DMS114 treated with DMSO at 0.1 percent for 48 hours (cell line): Measurements from ENCODE around the gene NSUN2.
"Not testable (repeated sequence)": the region's sequence is repeated elsewhere in the genome, so short reads cannot be mapped to it uniquely, and the experiment has no call there.

ENCODE experiments used
- DNase-seq: peaks from one replicate; lab custom pipeline; 2025; ENCODE audit not compliant: unreplicated experiment; lab: John Stamatoyannopoulos, UW

Gene NSUN2

GRCh38 chr5:6632888-6633468 is at the start of gene NSUN2, which contains the start of gene SRD5A1:
Gene NSUN2, minus strand, starts transcription at chr5:6633044. Its CDS starts 65 bp downstream, at chr5:6632979.
Gene SRD5A1, plus strand, starts transcription at chr5:6633440. Its CDS starts 137 bp downstream, at chr5:6633577.
- DNase-seq, result peak; percentile 72

- DNase-seq, result no peak
These were observed 49.4 kb upstream of the NSUN2 start for GRCh38 chr5:6682239-6682638.

- no peak for DNase-seq
These were observed 48.8 kb upstream of the NSUN2 start for GRCh38 chr5:6681682-6682081.

DNA sequence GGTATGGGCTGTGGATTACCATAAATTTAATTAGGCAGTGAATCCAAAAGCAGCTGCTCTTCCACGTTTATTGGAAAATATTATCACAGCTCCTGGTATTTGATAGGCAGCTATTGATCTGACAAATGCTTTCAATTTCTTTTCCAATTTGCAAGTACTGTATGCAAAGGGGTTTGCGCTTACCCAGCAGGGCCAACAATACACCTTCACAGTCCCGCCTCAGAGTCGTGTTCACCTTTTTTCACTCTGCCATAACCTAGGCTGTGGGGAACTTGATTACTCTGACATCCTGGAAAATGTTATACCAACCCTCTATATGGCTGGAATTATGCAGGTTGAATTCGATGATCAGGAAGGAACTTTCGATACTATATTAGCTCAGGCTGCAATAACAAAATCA is 48.1 kb upstream of the NSUN2 start:
- DNase-seq, result no peak

DNA sequence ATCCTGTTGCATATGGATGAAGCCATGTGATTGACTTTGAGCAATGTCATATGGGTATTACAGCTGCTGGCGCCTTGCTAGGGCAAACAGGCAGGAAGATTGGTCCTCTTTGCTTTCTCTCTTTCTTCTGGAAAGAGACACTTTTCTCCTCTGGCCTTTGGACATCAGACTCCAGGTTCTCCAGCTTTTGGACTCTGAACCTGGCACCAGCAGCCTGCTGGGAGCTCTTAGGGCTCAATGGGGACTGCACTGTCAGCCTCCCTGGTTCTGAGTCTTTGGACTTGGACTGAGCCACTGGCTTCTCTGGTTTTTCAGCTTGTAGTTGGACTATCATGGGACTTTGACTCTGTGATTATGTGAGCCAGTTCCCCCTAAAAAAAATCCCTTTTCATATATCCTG is 45.5 kb upstream of the NSUN2 start:
- DNase-seq, result no peak

DNA sequence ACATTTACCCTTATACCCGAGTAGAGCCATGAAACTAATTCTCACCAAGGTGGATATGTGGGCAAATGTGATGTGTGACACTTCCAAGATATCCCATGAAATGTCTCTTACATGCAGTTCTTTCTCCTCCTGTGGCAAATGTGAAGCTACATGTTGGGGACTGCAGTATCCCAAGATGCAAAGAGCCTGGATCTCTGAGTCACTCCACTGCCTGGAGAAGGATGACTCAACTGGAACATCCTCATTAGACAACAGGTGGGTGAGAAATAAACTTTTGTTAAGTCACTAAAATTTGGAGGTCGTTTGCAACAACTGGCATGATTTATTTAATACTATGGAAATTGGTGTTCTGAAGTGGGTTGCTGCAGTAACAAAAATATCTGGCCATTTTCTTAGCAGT is 43.9 kb upstream of the NSUN2 start:
- DNase-seq, result no peak

GRCh38 chr5:6675784-6676491 is 43.1 kb upstream of the NSUN2 start:
- DNase-seq, result no peak

GRCh38 chr5:6674886-6675285 is 42.0 kb upstream of the NSUN2 start:
- DNase-seq, result no peak

GRCh38 chr5:6674421-6674820 is 41.6 kb upstream of the NSUN2 start:
- DNase-seq, result no peak

DNA sequence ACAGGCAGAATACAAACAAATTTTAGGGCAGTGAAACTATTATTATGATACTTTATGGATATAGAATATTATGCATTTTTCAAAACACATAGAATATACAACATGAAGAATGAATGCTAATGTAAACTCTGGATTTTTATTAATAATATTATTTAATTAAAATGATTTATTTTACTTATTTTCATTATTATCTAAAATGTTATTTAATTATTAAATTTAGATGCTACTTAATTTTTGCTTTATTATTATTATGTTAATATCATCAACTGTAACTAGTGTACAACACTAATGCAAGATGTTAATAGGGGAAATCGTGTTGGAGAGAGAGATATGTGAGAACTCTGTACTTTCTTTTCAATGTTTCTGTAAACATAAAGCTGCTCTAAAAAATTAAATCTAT is 41.1 kb upstream of the NSUN2 start:
- no peak for DNase-seq

DNA sequence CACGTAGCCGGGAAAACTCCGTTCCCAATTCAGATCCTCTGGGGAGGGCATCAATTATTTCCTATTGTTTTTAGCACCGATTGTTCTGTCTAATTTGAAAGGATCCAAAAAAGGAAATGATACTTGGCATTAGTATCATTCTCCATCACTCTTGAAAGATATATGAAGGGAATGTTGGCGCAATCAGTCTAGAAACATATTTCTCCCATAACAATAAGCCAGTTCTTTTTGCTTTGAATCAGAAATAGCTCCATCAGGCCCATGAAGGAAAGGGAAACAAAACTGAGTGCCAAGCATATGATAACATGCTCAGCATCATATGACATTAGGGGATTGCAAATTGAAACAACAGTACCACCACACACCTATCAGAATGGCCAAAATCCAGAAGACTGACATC is 40.2 kb upstream of the NSUN2 start:
- DNase-seq, result no peak

GRCh38 chr5:6668717-6669116 is 35.9 kb upstream of the NSUN2 start:
- not testable (repeated sequence) for DNase-seq

DNA sequence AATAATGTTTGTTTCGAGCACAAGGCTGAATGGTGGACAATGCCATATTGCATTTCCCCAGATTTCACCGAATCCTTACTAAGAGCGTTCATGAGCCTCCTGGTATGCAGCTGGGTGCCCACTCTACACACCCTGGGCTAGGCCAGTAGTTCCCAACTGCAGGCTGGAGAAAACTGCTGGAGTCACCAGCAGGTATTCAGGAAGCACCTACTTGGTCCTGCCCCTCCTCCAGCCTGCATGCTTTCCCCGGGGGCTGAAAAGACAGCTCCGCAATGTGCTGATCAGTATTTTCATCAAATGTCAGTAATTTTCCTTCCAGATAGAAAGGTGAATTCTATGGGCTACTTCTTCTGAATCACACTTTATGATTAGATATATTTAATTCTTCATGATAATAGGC is 34.8 kb upstream of the NSUN2 start:
- DNase-seq, result no peak

- no peak for DNase-seq
These were observed 33.9 kb upstream of the NSUN2 start for GRCh38 chr5:6666762-6667161.

DNA sequence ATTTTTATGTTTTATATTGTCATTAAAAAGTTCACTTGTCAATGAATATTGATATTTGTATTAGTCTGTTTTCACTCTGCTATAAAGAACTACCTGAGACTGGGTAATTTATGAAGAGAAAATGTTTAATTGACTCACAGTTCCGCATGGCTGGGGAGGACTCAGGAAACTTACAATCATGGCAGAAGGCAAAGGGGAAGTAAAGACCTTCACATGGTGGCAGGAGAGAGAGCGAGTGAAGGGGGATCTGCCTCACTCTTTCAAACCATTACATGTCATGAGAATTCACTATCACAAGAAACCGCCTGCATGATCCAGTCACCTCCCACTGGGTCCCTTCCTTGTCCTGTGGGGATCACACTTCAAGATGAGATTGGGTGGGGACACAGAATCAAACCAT is 27.8 kb upstream of the NSUN2 start:
- DNase-seq, result no peak

- DNase-seq, result no peak
These were observed 27.3 kb upstream of the NSUN2 start for GRCh38 chr5:6659941-6660684.

DNA sequence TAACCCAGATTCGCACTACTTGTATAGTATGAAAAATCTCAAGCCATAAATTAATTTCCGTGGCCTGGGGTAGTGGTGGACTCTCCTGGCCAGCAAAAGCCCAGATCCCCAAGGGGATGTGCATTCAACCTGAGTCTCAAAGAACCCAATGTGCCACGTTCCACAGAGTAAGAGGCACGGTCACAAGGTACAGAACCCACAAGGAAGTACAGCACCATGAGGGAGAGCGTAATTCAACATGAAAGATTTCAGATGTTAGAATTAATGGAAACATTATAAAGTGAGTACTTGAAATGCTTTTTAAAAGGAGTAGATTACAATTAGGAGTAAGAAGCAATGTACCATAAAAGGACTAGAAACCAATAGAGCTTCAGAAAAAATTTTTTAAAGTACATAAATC is 23.8 kb upstream of the NSUN2 start:
- no peak for DNase-seq

DNA sequence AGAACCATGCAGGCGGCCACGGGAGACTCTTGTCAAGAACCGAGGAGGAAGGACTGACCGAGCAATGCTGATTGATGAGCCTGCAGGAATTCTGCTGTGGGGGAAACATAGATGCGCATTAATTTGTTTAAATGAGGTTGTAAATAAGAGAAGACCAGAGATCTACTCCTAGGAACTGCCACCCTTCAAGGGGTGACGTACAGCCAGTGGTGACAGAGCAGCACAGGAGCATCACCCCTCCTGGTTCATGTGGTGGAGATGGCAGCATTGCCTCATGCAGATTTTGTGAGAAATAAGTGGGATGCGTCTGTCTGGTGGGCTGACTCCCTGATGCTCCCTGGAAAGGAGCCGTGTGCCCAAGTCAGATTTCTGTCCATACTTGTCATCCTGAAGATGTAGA is 22.6 kb upstream of the NSUN2 start:
- no peak for DNase-seq

GRCh38 chr5:6652025-6652424 is 19.2 kb upstream of the NSUN2 start:
- no peak for DNase-seq

DNA sequence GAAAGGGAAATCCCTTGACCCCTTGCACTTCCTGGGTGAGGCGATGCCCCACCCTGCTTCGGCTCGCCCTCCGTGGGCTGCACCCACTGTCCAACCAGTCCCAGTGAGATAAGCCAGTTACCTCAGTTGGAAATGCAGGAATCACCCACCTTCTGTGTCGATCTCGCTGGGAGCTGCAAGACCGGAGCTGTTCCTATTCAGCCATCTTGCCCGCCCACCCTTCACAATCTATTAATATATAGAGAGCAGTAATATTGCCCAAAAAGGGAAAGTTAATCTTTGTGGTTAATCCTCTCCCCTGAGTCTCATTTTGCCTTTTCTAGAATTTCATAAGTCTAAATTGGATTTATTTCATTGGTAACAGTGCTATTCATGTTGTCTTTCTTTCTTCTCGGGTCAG is 16.8 kb upstream of the NSUN2 start:
- no peak for DNase-seq

GRCh38 chr5:6649186-6649585 is 16.3 kb upstream of the NSUN2 start:
- DNase-seq, result no peak
